ENCODE data around the gene NOS1. TPM values are rescaled to one million over a fixed set of nuclear protein-coding genes. Genes with fewer than 3 reads are reported as not detected.
A peak's percentile ranks its signal among the peaks of the same experiment; 100 is the strongest.

Gene NOS1
- total RNA-seq, 3 donors from 2014 or later = under 0.01 to 0.16 TPM; not detected in 1

DNA sequence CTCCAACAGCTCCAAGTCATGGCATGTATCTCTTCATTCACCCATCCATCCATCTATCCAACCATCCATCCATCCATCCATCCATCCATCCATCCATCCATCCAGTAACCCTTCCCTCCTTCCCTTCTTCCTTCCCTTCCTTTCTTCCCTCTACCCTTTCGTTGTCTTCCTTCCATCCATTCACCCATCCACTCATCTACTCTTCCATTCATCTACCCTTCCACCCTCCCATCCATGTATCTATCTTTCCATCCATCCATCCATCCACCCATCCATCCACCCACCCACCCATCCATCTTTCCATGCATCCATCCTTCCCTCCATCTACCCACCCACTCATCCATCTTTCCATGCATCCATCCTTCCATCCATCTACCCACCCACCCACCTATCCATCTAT, 117.9 kb downstream of the NOS1 start:
- DNase-seq (ENCODE audit: low spot score in 2 of 2) = no peak
- TF ChIP-seq POLR2A (IDR thresholded peaks at IDR 0.05) = no peak
- no peak for TF ChIP-seq CTCF (IDR thresholded peaks at IDR 0.05)
- no peak for TF ChIP-seq POLR2AphosphoS5 (IDR thresholded peaks at IDR 0.05)
- no peaks in the 10 kb centered on the region for H3K4me1 ChIP-seq

DNA sequence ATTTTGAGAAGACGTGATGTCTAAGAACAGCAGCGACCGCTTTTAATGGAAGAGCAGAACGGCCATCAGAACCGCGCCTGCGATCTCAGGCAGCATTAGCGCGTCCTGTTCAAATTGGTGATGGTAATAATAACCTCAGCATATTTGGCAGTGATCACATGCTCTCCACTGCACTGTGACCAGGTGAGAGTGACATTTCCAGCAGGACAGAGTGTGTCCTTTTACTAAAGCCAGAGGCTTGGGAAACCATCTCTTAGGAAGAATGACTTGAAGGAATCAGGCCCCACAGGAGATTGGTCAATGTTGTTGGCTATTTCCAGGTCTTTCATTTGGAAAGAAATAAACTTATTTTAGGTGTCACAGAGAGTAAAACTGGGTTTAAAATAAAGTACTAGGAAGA, 119.7 kb downstream of the NOS1 start:
- intact Hi-C loops (cut with DNase I; ENCODE audit: low total_unique reads) = loop anchor here (5.0 kb wide), 1 partner anchor 691 kb away; no protein-coding TSS in a partner anchor
- DNase-seq (ENCODE audit: low spot score in 2 of 2) = no peak
- no peaks in the 10 kb centered on the region for H3K36me3 ChIP-seq
- H3K4me1 ChIP-seq = no peaks in the 10 kb centered on the region
- H3K27ac ChIP-seq = no peak overlapping the region
- TF ChIP-seq CTCF (IDR thresholded peaks at IDR 0.05) = no peak
- TF ChIP-seq POLR2A (IDR thresholded peaks at IDR 0.05) = no peak
- TF ChIP-seq POLR2AphosphoS5 (IDR thresholded peaks at IDR 0.05) = no peak
- no peak overlapping the region for H3K4me3 ChIP-seq
- no peaks in the 10 kb centered on the region for H3K9me3 ChIP-seq
- H3K27me3 ChIP-seq = no peaks in the 10 kb centered on the region

More for the DNA sequence above, 117.9 kb downstream of the NOS1 start:
- intact Hi-C loops (cut with DNase I; ENCODE audit: low total_unique reads) = loop anchor here (5.0 kb wide), 1 partner anchor 689 kb away; no protein-coding TSS in a partner anchor
- Histone ChIP-seq H3K36me3 (no peaks in the 10 kb centered on the region), H3K4me3 (no peak overlapping the region), H3K9me3 (no peaks in the 10 kb centered on the region), H3K27me3 (no peaks in the 10 kb centered on the region), H3K27ac (no peak overlapping the region)

DNA sequence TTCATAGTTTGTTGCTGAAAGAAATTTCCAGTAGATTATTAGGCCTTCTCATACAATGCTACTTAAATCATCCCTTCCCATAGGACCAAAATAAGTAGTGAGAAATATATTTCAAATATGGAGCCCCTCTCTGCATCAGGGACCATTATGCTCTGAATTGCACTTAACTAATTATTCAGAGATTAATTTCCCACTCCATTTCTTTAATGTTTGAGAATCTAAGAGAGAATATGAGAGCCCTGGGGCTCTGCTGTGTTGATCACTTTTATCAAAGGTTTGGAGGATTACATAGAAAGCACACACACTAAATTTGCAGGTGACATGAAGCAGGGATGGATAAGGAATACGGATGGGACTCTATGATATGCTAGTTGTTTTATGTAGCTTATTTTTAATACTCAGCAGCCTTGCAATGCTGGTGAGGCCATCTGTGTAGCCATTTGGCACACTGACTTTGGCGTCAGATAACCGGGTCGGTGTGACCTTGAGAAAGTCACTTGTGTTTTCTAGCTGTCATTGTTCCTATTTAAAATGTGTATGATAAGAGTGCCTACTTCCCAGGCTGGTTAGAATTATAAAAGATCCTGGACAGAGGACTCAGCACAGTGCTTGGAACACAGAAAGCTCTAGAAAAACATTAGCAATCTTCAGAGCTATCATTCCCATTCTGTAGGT, 121.2 kb downstream of the NOS1 start:
- Histone ChIP-seq H3K27ac (no peak overlapping the region), H3K27me3 (no peaks in the 10 kb centered on the region), H3K4me1 (no peaks in the 10 kb centered on the region), H3K9me3 (no peaks in the 10 kb centered on the region), H3K36me3 (no peaks in the 10 kb centered on the region), H3K4me3 (no peak overlapping the region)
- no peak for TF ChIP-seq CTCF (IDR thresholded peaks at IDR 0.05)
- TF ChIP-seq POLR2AphosphoS5 (IDR thresholded peaks at IDR 0.05) = no peak
- TF ChIP-seq POLR2A (IDR thresholded peaks at IDR 0.05) = no peak
- no peak for DNase-seq (ENCODE audit: low spot score in 2 of 2)
- intact Hi-C loops (cut with DNase I; ENCODE audit: low total_unique reads) = loop anchor here (5.0 kb wide), 1 partner anchor 692 kb away; no protein-coding TSS in a partner anchor

- Histone ChIP-seq H3K4me1 (no peaks in the 10 kb centered on the region), H3K36me3 (no peaks in the 10 kb centered on the region), H3K9me3 (no peaks in the 10 kb centered on the region), H3K27me3 (peaks cover 0 to 9% of the 10 kb centered on the region in 2 donors), H3K4me3 (no peak overlapping the region), H3K27ac (no peak overlapping the region)
- DNase-seq (ENCODE audit: low spot score in 2 of 2) = peak; percentile 54 to 81
- intact Hi-C loops (cut with DNase I; ENCODE audit: low total_unique reads) = no loop called here
- no peak for TF ChIP-seq POLR2A (IDR thresholded peaks at IDR 0.05)
- TF ChIP-seq CTCF (IDR thresholded peaks at IDR 0.05) = peak; percentile 29 to 61 (median 50)
These were observed 124.9 kb downstream of the NOS1 start for GRCh38 chr12:117236456-117237001.

GRCh38 chr12:117235261-117235660, 126.2 kb downstream of the NOS1 start:
- Histone ChIP-seq H3K4me1 (no peaks in the 10 kb centered on the region), H3K27ac (no peak overlapping the region), H3K27me3 (peaks cover 0 to 10% of the 10 kb centered on the region in 2 donors), H3K36me3 (no peaks in the 10 kb centered on the region), H3K4me3 (no peak overlapping the region), H3K9me3 (no peaks in the 10 kb centered on the region)
- DNase-seq (ENCODE audit: low spot score in 2 of 2) = no peak
- intact Hi-C loops (cut with DNase I; ENCODE audit: low total_unique reads) = no loop called here
- no peak for TF ChIP-seq POLR2AphosphoS5 (IDR thresholded peaks at IDR 0.05)
- no peak for TF ChIP-seq CTCF (IDR thresholded peaks at IDR 0.05)
- no peak for TF ChIP-seq POLR2A (IDR thresholded peaks at IDR 0.05)

Data from breast epithelium (tissue), 4 donors.